ENCODE results near the gene ADSS1.

Gene ADSS1

GRCh38 chr14:104700225-104700651, 23.8 kb upstream of the ADSS1 start:
- no peak for DNase-seq (ENCODE audit: low spot score)

- no peak for DNase-seq (ENCODE audit: low spot score)
Measured at GRCh38 chr14:104700747-104701217, 23.2 kb upstream of the ADSS1 start.

GRCh38 chr14:104701383-104702076, 22.5 kb upstream of the ADSS1 start:
- DNase-seq (ENCODE audit: low spot score): no peak

GRCh38 chr14:104702106-104702505, 21.9 kb upstream of the ADSS1 start:
- no peak for DNase-seq (ENCODE audit: low spot score)

- DNase-seq (ENCODE audit: low spot score): peak; percentile 74
Measured at GRCh38 chr14:104702673-104703072, 21.4 kb upstream of the ADSS1 start.

GRCh38 chr14:104703269-104703668, 20.8 kb upstream of the ADSS1 start:
- no peak for DNase-seq (ENCODE audit: low spot score)

- no peak for DNase-seq (ENCODE audit: low spot score)
Measured at GRCh38 chr14:104704252-104704651, 19.8 kb upstream of the ADSS1 start.

GRCh38 chr14:104705340-104706047, 18.5 kb upstream of the ADSS1 start:
- no peak for DNase-seq (ENCODE audit: low spot score)

GRCh38 chr14:104706733-104707607, 17.1 kb upstream of the ADSS1 start:
- DNase-seq (ENCODE audit: low spot score): no peak

GRCh38 chr14:104707608-104708595, 16.1 kb upstream of the ADSS1 start:
- no peak for DNase-seq (ENCODE audit: low spot score)

- DNase-seq (ENCODE audit: low spot score): no peak
Measured at GRCh38 chr14:104708606-104709268, 15.3 kb upstream of the ADSS1 start.

GRCh38 chr14:104709387-104710039, 14.5 kb upstream of the ADSS1 start:
- no peak for DNase-seq (ENCODE audit: low spot score)

- no peak for DNase-seq (ENCODE audit: low spot score)
Measured at GRCh38 chr14:104710071-104710735, 13.8 kb upstream of the ADSS1 start.

GRCh38 chr14:104712881-104713734, 10.9 kb upstream of the ADSS1 start:
- no peak for DNase-seq (ENCODE audit: low spot score)

- no peak for DNase-seq (ENCODE audit: low spot score)
Measured at GRCh38 chr14:104714066-104714465, 10.0 kb upstream of the ADSS1 start.

GRCh38 chr14:104714681-104715080, 9.3 kb upstream of the ADSS1 start:
- no peak for DNase-seq (ENCODE audit: low spot score)

- DNase-seq (ENCODE audit: low spot score): no peak
Measured at GRCh38 chr14:104715416-104715815, 8.6 kb upstream of the ADSS1 start.

- no peak for DNase-seq (ENCODE audit: low spot score)
Measured at GRCh38 chr14:104715871-104716270, 8.2 kb upstream of the ADSS1 start.

- DNase-seq (ENCODE audit: low spot score): no peak
Measured at GRCh38 chr14:104717137-104717536, 6.9 kb upstream of the ADSS1 start.
